BJ (cell line): ENCODE measurements around the gene CD74. TPM values are rescaled to one million over a fixed set of nuclear protein-coding genes. Genes with fewer than 3 reads are reported as not detected.
A peak's percentile ranks its signal among the peaks of the same experiment; 100 is the strongest.

Experiments used
- CTCF ChIA-PET: fragments of 350-600 bp; formaldehyde crosslinking; extraction: SDS; loops from one replicate; lab custom pipeline; 2021; ENCODE audit warnings: antibody characterized with exemption, inconsistent platforms; lab: Yijun Ruan, JAX
- POLR2A ChIA-PET: fragments of 300-600 bp; sonication (Branson Sonifier 250); formaldehyde crosslinking; extraction: SDS; loops from one replicate; lab custom pipeline; 2021; ENCODE audit warnings: antibody characterized with exemption; lab: Charles Lee
- DNase-seq: peaks from one replicate; pipeline ENCODE4 v3.0.0-alpha.2; 2011; ENCODE audit warnings: low read depth
- H3K27me3 ChIP-seq: 2 replicates; pipeline ENCODE4 v1.6.0; 2011; ENCODE audit warnings: low read length; ENCODE audit not compliant: control insufficient read depth, insufficient read depth
- H3K36me3 ChIP-seq: 2 replicates; pipeline ENCODE4 v1.5.1; 2011; ENCODE audit warnings: low read length; ENCODE audit not compliant: control insufficient read depth, insufficient read depth
- H3K4me3 ChIP-seq: 2 replicates; pipeline ENCODE4 v1.5.1; 2011; ENCODE audit warnings: low read depth, mild to moderate bottlenecking, control low read depth, low read length
- polyA plus RNA-seq: library from polyadenylated mRNA; depleted of rRNA; stranded (reverse); fragments of >200 nt; gene quantifications from 2 replicates; pipeline ENCODE4 v1.2.3, GENCODE V29; 2011
- TF ChIP-seq, protein P1 (sequence below): IDR thresholded peaks from 2 replicates; pipeline ENCODE4 v1.5.1; 2011; ENCODE audit warnings: low read depth, mild to moderate bottlenecking, control low read depth, inconsistent platforms, low read length, moderate library complexity; ENCODE audit not compliant: insufficient read depth

Gene CD74
- polyA plus RNA-seq, 1 experiment: 0.28 TPM

GRCh38 chr5:150409638-150410523 is 2.8 kb downstream of the CD74 start:
- CTCF ChIA-PET: interaction anchor here (0.6 to 1.1 kb wide), 3 partner anchors 10 to 54 kb away, joined by 3 read pairs; no protein-coding TSS in a partner anchor
- Histone ChIP-seq H3K36me3 (no peaks in the 10 kb centered on the region), H3K4me3 (no peak overlapping the region), H3K27me3 (no peaks in the 10 kb centered on the region)
- TF ChIP-seq, protein P1, sequence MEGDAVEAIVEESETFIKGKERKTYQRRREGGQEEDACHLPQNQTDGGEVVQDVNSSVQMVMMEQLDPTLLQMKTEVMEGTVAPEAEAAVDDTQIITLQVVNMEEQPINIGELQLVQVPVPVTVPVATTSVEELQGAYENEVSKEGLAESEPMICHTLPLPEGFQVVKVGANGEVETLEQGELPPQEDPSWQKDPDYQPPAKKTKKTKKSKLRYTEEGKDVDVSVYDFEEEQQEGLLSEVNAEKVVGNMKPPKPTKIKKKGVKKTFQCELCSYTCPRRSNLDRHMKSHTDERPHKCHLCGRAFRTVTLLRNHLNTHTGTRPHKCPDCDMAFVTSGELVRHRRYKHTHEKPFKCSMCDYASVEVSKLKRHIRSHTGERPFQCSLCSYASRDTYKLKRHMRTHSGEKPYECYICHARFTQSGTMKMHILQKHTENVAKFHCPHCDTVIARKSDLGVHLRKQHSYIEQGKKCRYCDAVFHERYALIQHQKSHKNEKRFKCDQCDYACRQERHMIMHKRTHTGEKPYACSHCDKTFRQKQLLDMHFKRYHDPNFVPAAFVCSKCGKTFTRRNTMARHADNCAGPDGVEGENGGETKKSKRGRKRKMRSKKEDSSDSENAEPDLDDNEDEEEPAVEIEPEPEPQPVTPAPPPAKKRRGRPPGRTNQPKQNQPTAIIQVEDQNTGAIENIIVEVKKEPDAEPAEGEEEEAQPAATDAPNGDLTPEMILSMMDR: no peak
- POLR2A ChIA-PET: interaction anchor here (0.6 kb wide), 1 partner anchor 11 kb away, joined by 6 read pairs; no protein-coding TSS in a partner anchor
- peak; percentile 58 for DNase-seq

- Histone ChIP-seq H3K27me3 (no peaks in the 10 kb centered on the region), H3K4me3 (no peak overlapping the region), H3K36me3 (no peaks in the 10 kb centered on the region)
- DNase-seq: no peak
- POLR2A ChIA-PET: no interaction called here
- CTCF ChIA-PET: no interaction called here
- TF ChIP-seq, protein P1: no peak
These were observed 4.3 kb downstream of the CD74 start for GRCh38 chr5:150408231-150408943.

DNA sequence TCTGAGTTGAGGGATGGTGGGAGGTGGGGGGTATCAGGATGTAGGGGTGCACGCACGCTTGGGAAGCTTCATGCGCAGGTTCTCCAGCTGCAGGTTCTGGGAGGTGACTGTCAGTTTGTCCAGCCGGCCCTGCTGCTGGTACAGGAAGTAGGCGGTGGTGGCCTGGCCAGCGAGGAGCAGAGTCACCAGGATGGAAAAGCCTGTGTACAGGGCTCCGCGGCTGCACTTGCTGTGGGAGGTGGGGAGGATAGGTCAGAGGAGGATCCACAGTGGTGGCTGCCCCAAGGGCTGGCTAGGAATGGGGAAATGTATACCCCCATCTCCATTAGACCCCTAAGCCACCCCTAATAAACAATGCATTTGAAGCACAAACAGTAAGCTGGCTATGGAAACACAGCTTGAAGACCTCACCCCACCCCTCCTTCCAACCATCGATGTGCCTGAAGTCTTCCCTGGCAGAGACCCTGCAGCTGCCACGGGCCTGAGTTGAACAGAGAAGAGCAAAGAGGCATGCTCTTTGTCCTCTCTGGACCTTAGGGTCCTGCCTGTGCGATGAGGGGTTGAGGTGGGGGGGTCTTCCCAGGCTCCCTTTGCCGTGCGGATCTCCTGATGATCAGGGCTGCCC is 5.5 kb downstream of the CD74 start:
- DNase-seq: no peak
- Histone ChIP-seq H3K4me3 (no peak overlapping the region), H3K36me3 (peaks cover under 1% of the 10 kb centered on the region; the same call in 1 of the 2 replicates), H3K27me3 (no peaks in the 10 kb centered on the region)
- ChIA-PET POLR2A (no interaction called here), CTCF (no interaction called here)
- TF ChIP-seq, protein P1: no peak

GRCh38 chr5:150406723-150407095 is 6.0 kb downstream of the CD74 start:
- ChIA-PET POLR2A (no interaction called here), CTCF (interaction anchor here (0.8 kb wide), 1 partner anchor 29 kb away, joined by 3 read pairs; no protein-coding TSS in a partner anchor)
- no peak overlapping the region for H3K4me3 ChIP-seq
- DNase-seq: no peak
- H3K27me3 ChIP-seq: no peaks in the 10 kb centered on the region
- peaks cover 2% of the 10 kb centered on the region for H3K36me3 ChIP-seq
- TF ChIP-seq, protein P1: no peak
